AG04450 (cell line): ENCODE measurements around the gene CRHR1. TPM values are rescaled to one million over a fixed set of nuclear protein-coding genes. Genes with fewer than 3 reads are reported as not detected.

ENCODE experiments used
- CTCF ChIA-PET: fragments of 300-600, 350-600 bp; formaldehyde crosslinking; extraction: SDS; loops from one replicate; lab custom pipeline; 2022; ENCODE audit warnings: antibody characterized with exemption, inconsistent platforms; lab: Charles Lee
- POLR2A ChIA-PET: fragments of 350-600 bp; formaldehyde crosslinking; extraction: SDS; loops from one replicate; lab custom pipeline; 2021; ENCODE audit warnings: antibody characterized with exemption, inconsistent platforms; lab: Yijun Ruan, JAX
- DNase-seq: peaks from one replicate; pipeline ENCODE4 v3.0.0-alpha.2; 2011; ENCODE audit warnings: low read depth, low spot score
- H3K27ac ChIP-seq: one replicate; pipeline ENCODE4 v1.5.1; 2012; ENCODE audit warnings: low read depth, low read length, control low read depth
- H3K27me3 ChIP-seq: one replicate; pipeline ENCODE4 v1.6.0; 2012; ENCODE audit warnings: low read length; ENCODE audit not compliant: control insufficient read depth, insufficient read depth
- H3K4me3 ChIP-seq: 2 replicates; pipeline ENCODE4 v1.5.1; 2011; ENCODE audit warnings: mild to moderate bottlenecking, low read depth, low read length, control low read depth
- H3K9me3 ChIP-seq: 2 replicates; pipeline ENCODE4 v1.5.1; 2012; ENCODE audit warnings: low read length; ENCODE audit not compliant: control insufficient read depth, insufficient read depth
- CTCF ChIP-seq: IDR thresholded peaks from 2 replicates; pipeline ENCODE4 v1.5.1; 2011; ENCODE audit warnings: low read depth, low read length, control low read depth, inconsistent platforms
- polyA plus RNA-seq: library from polyadenylated mRNA; depleted of rRNA; stranded (reverse); fragments of >200 nt; gene quantifications from 2 replicates; pipeline ENCODE4 v1.2.3, GENCODE V29; 2011

The CRHR1 gene
- polyA plus RNA-seq, 1 experiment = not detected

GRCh38 chr17:45844695-45845375 lies 60.7 kb downstream of the CRHR1 start, which contains the start of gene SPPL2C:
Gene SPPL2C, plus strand, starts transcription at chr17:45844881. Its CDS starts 26 bp downstream, at chr17:45844907.
- Histone ChIP-seq H3K27ac (no peak within 1 kb of the TSS), H3K9me3 (no peaks in the 10 kb centered on the region; the same call in 1 of the 2 replicates), H3K4me3 (no peak within 1 kb of the TSS), H3K27me3 (peaks cover 5% of the 10 kb centered on the region)
- ChIA-PET CTCF (no interaction called here), POLR2A (no interaction called here)
- TF ChIP-seq CTCF = no peak
- no peak for DNase-seq

- Histone ChIP-seq H3K4me3 (no peak overlapping the region), H3K27ac (no peak overlapping the region), H3K9me3 (no peaks in the 10 kb centered on the region; the same call in 1 of the 2 replicates), H3K27me3 (peaks cover 5% of the 10 kb centered on the region)
- POLR2A ChIA-PET = no interaction called here
- CTCF ChIA-PET = no interaction called here
- no peak for TF ChIP-seq CTCF
- DNase-seq = no peak
Measured at GRCh38 chr17:45845376-45846185, 61.5 kb downstream of the CRHR1 start.

- no peak overlapping the region for H3K27ac ChIP-seq
- CTCF ChIA-PET = no interaction called here
- peaks cover 8% of the 10 kb centered on the region for H3K27me3 ChIP-seq
- H3K9me3 ChIP-seq = no peaks in the 10 kb centered on the region; the same call in 1 of the 2 replicates
- no peak for TF ChIP-seq CTCF
- no peak for DNase-seq
- POLR2A ChIA-PET = no interaction called here
- H3K4me3 ChIP-seq = no peak overlapping the region
Measured at GRCh38 chr17:45846223-45846622, 62.1 kb downstream of the CRHR1 start.

- POLR2A ChIA-PET = no interaction called here
Measured at GRCh38 chr17:45846646-45847045, 62.5 kb downstream of the CRHR1 start.

More at GRCh38 chr17:45846646-45847045, 62.5 kb downstream of the CRHR1 start:
- TF ChIP-seq CTCF = no peak
- Histone ChIP-seq H3K9me3 (no peaks in the 10 kb centered on the region; the same call in 1 of the 2 replicates), H3K27me3 (peaks cover 12% of the 10 kb centered on the region), H3K27ac (no peak overlapping the region), H3K4me3 (no peak overlapping the region)
- CTCF ChIA-PET = interaction anchor here (0.6 kb wide), 1 partner anchor 657 kb away, joined by 3 read pairs; no protein-coding TSS in a partner anchor
- DNase-seq = no peak
